SK-N-SH treated with all-trans-retinoic acid at 6 μM for 48 hours (cell line): Measurements from ENCODE around the gene ELFN1.

Experiments used
- ATAC-seq: fragments of 200-7000 bp; cut with Tn5 transposase; 3 replicates; pipeline ENCODE4 v1.9.1; 2020; ENCODE audit warnings: mild to moderate bottlenecking, moderate library complexity
- ARNTL ChIP-seq: fragments of 450-650 bp; formaldehyde crosslinking; IDR thresholded peaks from 2 replicates; pipeline ENCODE4 v1.5.0; 2020; ENCODE audit warnings: low read depth, mild to moderate bottlenecking, moderate library complexity, borderline replicate concordance
- BACH2 ChIP-seq: fragments of 250-450 bp; sonication (Bioruptor Pico); IDR thresholded peaks from 2 replicates; pipeline ENCODE4 v1.9.0; 2021; ENCODE audit warnings: mild to moderate bottlenecking, borderline replicate concordance
- CREB5 ChIP-seq: fragments of 250-450 bp; sonication (Bioruptor Pico); IDR thresholded peaks from 2 replicates; pipeline ENCODE4 v1.5.1; 2020; ENCODE audit warnings: low read depth, mild to moderate bottlenecking, moderate library complexity
- CSDC2 ChIP-seq: fragments of 250-450 bp; sonication (Bioruptor Pico); IDR thresholded peaks from 2 replicates; pipeline ENCODE4 v1.5.0; 2020; ENCODE audit warnings: mild to moderate bottlenecking, moderate library complexity
- CSRNP3 ChIP-seq: fragments of 250-450 bp; sonication (Bioruptor Pico); IDR thresholded peaks from 2 replicates; pipeline ENCODE4 v1.5.1; 2021; ENCODE audit warnings: mild to moderate bottlenecking, moderate library complexity
- ESRRG ChIP-seq: fragments of 250-450 bp; sonication (Bioruptor Pico); IDR thresholded peaks from 2 replicates; pipeline ENCODE4 v1.6.1; 2021; ENCODE audit warnings: mild to moderate bottlenecking
- GLIS3 ChIP-seq: fragments of 250-450 bp; sonication (Bioruptor Pico); IDR thresholded peaks from 2 replicates; pipeline ENCODE4 v1.5.0; 2020; ENCODE audit warnings: mild to moderate bottlenecking, moderate library complexity
- ISL1 ChIP-seq: fragments of 250-450 bp; sonication (Bioruptor Pico); IDR thresholded peaks from 2 replicates; pipeline ENCODE4 v2.1.2; 2022; ENCODE audit warnings: mild to moderate bottlenecking, moderate library complexity
- OSR1 ChIP-seq: fragments of 250-450 bp; sonication (Bioruptor Pico); IDR thresholded peaks from 2 replicates; pipeline ENCODE4 v1.8.0; 2022; ENCODE audit warnings: moderate library complexity, mild to moderate bottlenecking, inconsistent platforms
- POU6F1 ChIP-seq: fragments of 250-450 bp; sonication (Bioruptor Pico); IDR thresholded peaks from 2 replicates; pipeline ENCODE4 v1.8.0; 2021; ENCODE audit warnings: low read depth, mild to moderate bottlenecking, moderate library complexity, borderline replicate concordance
- PPARA ChIP-seq: fragments of 250-450 bp; sonication (Bioruptor Pico); IDR thresholded peaks from 2 replicates; pipeline ENCODE4 v1.5.0; 2020; ENCODE audit warnings: mild to moderate bottlenecking, borderline replicate concordance
- RARB ChIP-seq: fragments of 250-450 bp; sonication (Bioruptor Pico); IDR thresholded peaks from 2 replicates; pipeline ENCODE4 v1.8.0; 2021; ENCODE audit warnings: mild to moderate bottlenecking, moderate library complexity
- SNAI2 ChIP-seq: fragments of 250-450 bp; sonication (Bioruptor Pico); IDR thresholded peaks from 2 replicates; pipeline ENCODE4 v1.5.0; 2020; ENCODE audit warnings: mild to moderate bottlenecking, moderate library complexity
- TCF4 ChIP-seq: fragments of 250-450 bp; sonication (Bioruptor Pico); IDR thresholded peaks from 2 replicates; pipeline ENCODE4 v1.8.0; 2021; ENCODE audit warnings: mild to moderate bottlenecking, moderate library complexity, borderline replicate concordance
- TOX ChIP-seq: fragments of 250-450 bp; sonication (Bioruptor Pico); IDR thresholded peaks from 2 replicates; pipeline ENCODE4 v1.8.0; 2021; ENCODE audit warnings: mild to moderate bottlenecking, moderate library complexity, borderline replicate concordance
- TSHZ2 ChIP-seq: fragments of 250-450 bp; sonication (Bioruptor Pico); IDR thresholded peaks from 2 replicates; pipeline ENCODE4 v1.5.0; 2020; ENCODE audit warnings: mild to moderate bottlenecking, moderate library complexity
- ZC3H10 ChIP-seq: fragments of 250-450 bp; sonication (Bioruptor Pico); IDR thresholded peaks from 2 replicates; pipeline ENCODE4 v1.5.1; 2021; ENCODE audit warnings: mild to moderate bottlenecking, moderate library complexity
- ZFP3 ChIP-seq: fragments of 250-450 bp; sonication (Bioruptor Pico); IDR thresholded peaks from 2 replicates; pipeline ENCODE4 v1.5.0; 2020; ENCODE audit warnings: mild to moderate bottlenecking, moderate library complexity
- ZFP30 ChIP-seq: fragments of 450-650 bp; formaldehyde crosslinking; IDR thresholded peaks from 2 replicates; pipeline ENCODE4 v1.5.0; 2022; ENCODE audit warnings: mild to moderate bottlenecking, moderate library complexity
- ZNF565 ChIP-seq: fragments of 450-650 bp; formaldehyde crosslinking; conservative IDR thresholded peaks from 2 replicates; pipeline ENCODE4 v1.5.0; 2020; ENCODE audit warnings: low read depth, mild to moderate bottlenecking, moderate library complexity
- ZNF70 ChIP-seq: fragments of 450-650 bp; formaldehyde crosslinking; IDR thresholded peaks from 2 replicates; pipeline ENCODE4 v1.5.0; 2020; ENCODE audit warnings: mild to moderate bottlenecking, moderate library complexity
- ZNF8 ChIP-seq: fragments of 450-650 bp; formaldehyde crosslinking; IDR thresholded peaks from 2 replicates; pipeline ENCODE4 v1.5.0; 2020; ENCODE audit warnings: mild to moderate bottlenecking, moderate library complexity

The ELFN1 gene

GRCh38 chr7:1741751-1742554, 71.9 kb downstream of the ELFN1 start:
- no peak for ATAC-seq
- TF ChIP-seq SNAI2 (CRISPR knock-in tag) (no peak), ZFP3 (CRISPR knock-in tag) (no peak), ESRRG (no peak), ZFP30 (CRISPR knock-in tag) (no peak), RARB (no peak), ARNTL (CRISPR knock-in tag) (no peak), TOX (CRISPR knock-in tag) (no peak), TCF4 (CRISPR knock-in tag) (no peak), CSRNP3 (CRISPR knock-in tag) (no peak)
- TF ChIP-seq, all 23 proteins: peak for 0

- ATAC-seq = peak; percentile 36; the same call in 2 of the 3 replicates
- no peak for TF ChIP-seq RARB
- TF ChIP-seq ZNF70 = no peak
- TF ChIP-seq OSR1 = no peak
- TF ChIP-seq PPARA (CRISPR knock-in tag) = no peak
- no peak for TF ChIP-seq ISL1 (CRISPR knock-in tag)
- no peak for TF ChIP-seq ZFP30 (CRISPR knock-in tag)
- TF ChIP-seq CSDC2 (CRISPR knock-in tag) = no peak
- no peak for TF ChIP-seq ARNTL (CRISPR knock-in tag)
- no peak for TF ChIP-seq TOX (CRISPR knock-in tag)
- no peak for TF ChIP-seq GLIS3 (CRISPR knock-in tag)
- TF ChIP-seq ZNF565 (CRISPR knock-in tag) = no peak
- no peak for TF ChIP-seq ESRRG
- TF ChIP-seq TSHZ2 (CRISPR knock-in tag) = no peak
- TF ChIP-seq BACH2 (CRISPR knock-in tag) = no peak
- no peak for TF ChIP-seq SNAI2 (CRISPR knock-in tag)
- TF ChIP-seq POU6F1 (CRISPR knock-in tag) = no peak
Measured at GRCh38 chr7:1742555-1743303, 72.7 kb downstream of the ELFN1 start.

GRCh38 chr7:1743481-1744230, 73.6 kb downstream of the ELFN1 start:
- no peak; the same call in 2 of the 3 replicates for ATAC-seq
- TF ChIP-seq SNAI2 (CRISPR knock-in tag) (no peak), ISL1 (CRISPR knock-in tag) (no peak), ZFP3 (CRISPR knock-in tag) (no peak), CREB5 (CRISPR knock-in tag) (no peak), ZNF565 (CRISPR knock-in tag) (no peak), ZFP30 (CRISPR knock-in tag) (no peak), ZNF8 (CRISPR knock-in tag) (no peak), TOX (CRISPR knock-in tag) (no peak), GLIS3 (CRISPR knock-in tag) (no peak), CSDC2 (CRISPR knock-in tag) (no peak), POU6F1 (CRISPR knock-in tag) (no peak), PPARA (CRISPR knock-in tag) (no peak), CSRNP3 (CRISPR knock-in tag) (no peak), ZNF70 (no peak), ZC3H10 (CRISPR knock-in tag) (no peak), BACH2 (CRISPR knock-in tag) (no peak), RARB (no peak), TCF4 (CRISPR knock-in tag) (no peak)
